K562 (cell line): Measurements from ENCODE around the gene RALGAPB. TPM values are rescaled to one million over a fixed set of nuclear protein-coding genes. Genes with fewer than 3 reads are reported as not detected.

Source experiments
- ATAC-seq: fragments of 200-7000 bp; cut with Tn5 transposase; 3 replicates; pipeline ENCODE4 v1.9.1; 2020; ENCODE audit warnings: moderate library complexity
- BruUV-seq: library from RNA; stranded (reverse); fragments of 400-500 nt; replicated peaks from 2 replicates; lab custom pipeline; 2021; lab: Mats Ljungman, UMichigan
- CTCF ChIA-PET: fragments of 300-600 bp; formaldehyde crosslinking; extraction: SDS; loops from one replicate; lab custom pipeline; 2021; ENCODE audit warnings: low intra/inter-chr PET ratio; lab: Yijun Ruan, JAX
- POLR2A ChIA-PET: fragments of 300-600, 350-650 bp; sonication (Branson Sonifier 250); formaldehyde crosslinking; extraction: SDS; loops from one replicate; lab custom pipeline; 2021; ENCODE audit warnings: antibody characterized with exemption, inconsistent platforms; lab: Yijun Ruan, JAX
- DNase-seq, 4 experiments: peaks; one replicate each; pipeline versions ENCODE4 v3.0.0 to v3.0.0-alpha.2; 2011 to 2018; ENCODE audit warnings: low spot score in 3 of 4, mixed read lengths in 3 of 4; ENCODE audit errors: extremely low read depth in 1 of 4
- FAIRE-seq: peaks from 2 replicates; lab custom pipeline; 2011; peaks lifted over from hg19 to GRCh38; lab: Jason Lieb, UNC
- H2AFZ ChIP-seq: 2 replicates; pipeline ENCODE4 v1.6.0; 2011; ENCODE audit warnings: low read depth, low read length, control low read depth, inconsistent platforms
- H3K27ac ChIP-seq: fragments of 200-600 bp; 3 replicates; pipeline ENCODE4 v1.8.0; 2011; ENCODE audit warnings: low read depth, mild to moderate bottlenecking, control low read depth, inconsistent platforms, low read length, moderate library complexity, mixed read lengths; ENCODE audit errors: extremely low read depth
- H3K27me3 ChIP-seq, 2 experiments: fragments of 300-600 bp in 1 of 2; 2 replicates in 1 of 2; 3 replicates in 1 of 2; pipeline versions ENCODE4 v1.6.0 to v1.8.0; 2011; ENCODE audit warnings: inconsistent platforms in 2 of 2, low read length in 2 of 2, mild to moderate bottlenecking in 1 of 2, mixed read lengths in 1 of 2, moderate library complexity in 1 of 2; ENCODE audit not compliant: control insufficient read depth in 2 of 2, insufficient read depth in 2 of 2
- H3K36me3 ChIP-seq: fragments of 300-600 bp; 3 replicates; pipeline ENCODE4 v1.8.0; 2011; ENCODE audit warnings: mild to moderate bottlenecking, low read length, inconsistent platforms; ENCODE audit not compliant: control insufficient read depth, insufficient read depth
- H3K4me1 ChIP-seq, 2 experiments: fragments of 200-600 bp in 1 of 2; replicated peaks in 1 of 2; 2 replicates in 1 of 2; 3 replicates in 1 of 2; pipeline versions ENCODE4 v1.5.1 to v1.8.0; 2011; ENCODE audit warnings: inconsistent platforms in 2 of 2, low read length in 2 of 2, mild to moderate bottlenecking in 1 of 2, mixed read lengths in 1 of 2, moderate library complexity in 1 of 2; ENCODE audit not compliant: control insufficient read depth in 2 of 2, insufficient read depth in 2 of 2
- H3K4me2 ChIP-seq: 2 replicates; pipeline ENCODE4 v1.6.1; 2011; ENCODE audit warnings: low read length, control low read depth, inconsistent platforms, mixed read lengths; ENCODE audit not compliant: insufficient read depth
- H3K4me3 ChIP-seq: fragments of 200-600 bp; sonication (generic), shearing (Covaris generic); 2 replicates; pipeline ENCODE4 v1.5.1; 2016; ENCODE audit warnings: control low read depth, inconsistent platforms
- H3K79me2 ChIP-seq: fragments of 200-600 bp; 3 replicates; pipeline ENCODE4 v1.8.0; 2011; ENCODE audit warnings: low read length, inconsistent platforms; ENCODE audit not compliant: control insufficient read depth, insufficient read depth
- H3K9ac ChIP-seq, 2 experiments: 2 replicates each; pipeline versions ENCODE4 v1.6.0 to v1.6.1; 2011; ENCODE audit warnings: low read depth in 2 of 2, low read length in 2 of 2, control low read depth in 1 of 2, inconsistent platforms in 1 of 2, mild to moderate bottlenecking in 1 of 2, mixed read lengths in 1 of 2; ENCODE audit not compliant: insufficient read depth in 1 of 2
- H3K9me1 ChIP-seq: one replicate; pipeline ENCODE4 v1.6.0; 2011; ENCODE audit warnings: inconsistent platforms, mild to moderate bottlenecking, low read length, moderate library complexity; ENCODE audit not compliant: control insufficient read depth, insufficient read depth
- H3K9me3 ChIP-seq: replicated peaks from 2 replicates; pipeline ENCODE4 v1.5.1; 2011; ENCODE audit warnings: low read depth, low read length, inconsistent platforms; ENCODE audit not compliant: control insufficient read depth, insufficient read depth
- H4K20me1 ChIP-seq: replicated peaks from 2 replicates; pipeline ENCODE4 v1.6.1; 2011; ENCODE audit warnings: low read length, inconsistent platforms, mixed read lengths; ENCODE audit not compliant: control insufficient read depth, insufficient read depth
- HNRNPLL ChIP-seq: fragments of 200-400 bp; formaldehyde crosslinking; IDR thresholded peaks from 2 replicates; pipeline ENCODE4 v1.6.1; 2017; ENCODE audit warnings: low read length, low read depth, mild to moderate bottlenecking; ENCODE audit not compliant: poor library complexity, severe bottlenecking
- NFIC ChIP-seq: fragments of 450-650 bp; IDR thresholded peaks from 2 replicates; pipeline ENCODE4 v1.6.1; 2017; ENCODE audit warnings: mild to moderate bottlenecking, inconsistent platforms
- RBBP5 ChIP-seq: fragments of 200-600 bp; sonication (generic); IDR thresholded peaks from 2 replicates; pipeline ENCODE4 v1.6.1; 2012; ENCODE audit warnings: borderline replicate concordance, mild to moderate bottlenecking, low read length, control low read depth, inconsistent platforms; ENCODE audit not compliant: insufficient read depth, poor library complexity, severe bottlenecking
- RNF2 ChIP-seq: sonication (generic); IDR thresholded peaks from 2 replicates; pipeline ENCODE4 v1.6.1; 2016
- ZNF696 ChIP-seq: fragments of 250-450 bp; sonication (Bioruptor Pico); conservative IDR thresholded peaks from 2 replicates; pipeline ENCODE4 v1.4.0; 2020; ENCODE audit warnings: mild to moderate bottlenecking, moderate library complexity
- WGBS: fragments of 100-300 bp; shearing (Covaris generic); methylation state at CpG from one replicate; pipeline ENCODE4 v1.1.6; 2016; ENCODE audit warnings: low coverage, mixed read lengths; ENCODE audit not compliant: insufficient coverage; ENCODE audit errors: missing lambda C conversion rate; 5-methylcytosine and 5-hydroxymethylcytosine counted together
- in situ Hi-C: fragments of 300-500 bp; cut with MboI; formaldehyde crosslinking; loops from 4 replicates; pipeline ENCODE4 v1.15.0; 2018; ENCODE audit warnings: inconsistent platforms, mixed read lengths
- intact Hi-C: fragments of 100-400 bp; cut with micrococcal nuclease; formaldehyde crosslinking; loops from 2 replicates; pipeline ENCODE4 v1.14.2; 2022
- polyA plus RNA-seq, 8 experiments: library from polyadenylated mRNA; depleted of rRNA in 4 of 8; stranded (reverse) in 5 of 8; unstranded in 3 of 8; fragments of >200 nt; fragmentation: Nextera tagmentation in 2 of 8; fragmentation: Illumina TruSeq in 1 of 8; extraction: Ambion mirVana in 2 of 8; extraction: Trizol in 1 of 8; gene quantifications; 2 replicates each; pipeline versions ENCODE4 v1.2.1 to v1.2.3, GENCODE V29; 2011 to 2014; ENCODE audit warnings: inconsistent platforms in 1 of 8, missing spikeins in 1 of 8
- total RNA-seq, 7 experiments: library from RNA; depleted of rRNA in 6 of 7; stranded (reverse); fragments of >200 nt in 6 of 7; fragmentation: Illumina TruSeq in 2 of 7; extraction: Trizol in 2 of 7; gene quantifications; 2 replicates each; pipeline versions ENCODE4 v1.2.1 to v1.2.3, GENCODE V29; 2011 to 2021; ENCODE audit warnings: low replicate concordance in 1 of 7

The RALGAPB gene
- total and polyA plus RNA-seq, 9 of the 15 experiments (the other 6 are each of a cell fraction or from before 2014, with no cell fraction given): 4.3 to 25.6 (median 13.6) TPM

DNA sequence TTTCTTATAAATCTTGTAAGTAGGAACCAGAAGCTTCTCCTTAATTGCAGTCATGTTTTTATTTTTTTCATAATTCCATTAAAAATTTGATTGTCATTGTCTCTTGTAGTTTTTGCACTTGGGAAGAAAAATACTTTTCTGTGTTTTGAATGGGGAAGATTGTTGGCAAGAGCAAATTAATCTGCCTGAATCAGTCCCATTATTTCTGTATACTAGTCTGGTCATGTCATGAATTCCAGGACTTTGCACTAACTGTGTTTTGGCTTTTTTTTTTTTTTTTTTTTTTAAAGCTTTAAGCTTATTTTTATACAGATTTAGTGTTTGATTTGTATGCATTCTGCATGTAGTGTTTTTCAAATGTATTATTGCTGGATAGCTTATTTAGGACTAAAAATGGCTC lies 47.6 kb downstream of the RALGAPB start:
- Histone ChIP-seq H3K4me1 (0 out of 5 replicates have a peak, but pooled peaks cover 0 to 3% of the 10 kb centered on the region in 2 experiments), H2AFZ (no peak overlapping the region), H3K79me2 (no peaks in the 10 kb centered on the region), H3K4me2 (no peak overlapping the region), H3K4me3 (no peak overlapping the region), H3K27me3 (no peaks in the 10 kb centered on the region), H3K9me3 (no peaks in the 10 kb centered on the region), H3K27ac (no peak overlapping the region), H3K9ac (no peak overlapping the region), H3K36me3 (peaks cover 52% of the 10 kb centered on the region), H4K20me1 (no peaks in the 10 kb centered on the region), H3K9me1 (no peaks in the 10 kb centered on the region)
- BruUV-seq: no TSS peak
- in situ Hi-C loops (no loop called here), intact Hi-C loops (no loop called here)
- TF ChIP-seq ZNF696: no peak
- DNase-seq (no peak), FAIRE-seq (no peak), ATAC-seq (no peak)
- ChIA-PET POLR2A (interaction anchor here (0.7 to 2.3 kb wide), 4 partner anchors 13 to 94 kb away, joined by 3 to 7 read pairs (median 4); no protein-coding TSS in a partner anchor), CTCF (no interaction called here)

DNA sequence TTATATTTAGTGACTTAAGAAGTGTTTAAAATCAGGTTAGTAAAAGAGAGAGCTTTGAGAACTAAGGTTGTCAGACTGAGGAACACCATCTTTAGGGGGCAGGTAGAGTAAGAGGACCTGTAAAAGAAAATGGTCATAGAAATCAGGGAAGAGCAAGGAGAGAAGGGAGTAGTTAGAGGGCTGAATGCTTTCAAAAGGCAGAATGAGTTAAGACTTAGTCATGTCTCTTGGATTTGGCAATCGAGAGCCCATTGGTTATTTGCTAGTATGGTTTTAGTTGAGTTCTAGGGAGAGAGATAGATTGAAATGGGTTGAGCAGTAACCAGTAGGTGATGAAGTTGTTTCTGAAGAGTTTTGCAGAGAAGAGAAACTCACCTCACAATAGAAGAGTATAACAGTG lies 51.1 kb downstream of the RALGAPB start:
- Histone ChIP-seq H3K9ac (no peak overlapping the region), H3K27me3 (no peaks in the 10 kb centered on the region), H3K9me1 (no peaks in the 10 kb centered on the region), H3K79me2 (no peaks in the 10 kb centered on the region), H3K4me1 (0 out of 5 replicates have a peak, but pooled peaks cover 0 to 3% of the 10 kb centered on the region in 2 experiments), H3K36me3 (peaks cover 48% of the 10 kb centered on the region), H4K20me1 (no peaks in the 10 kb centered on the region), H3K4me3 (no peak overlapping the region), H3K4me2 (no peak overlapping the region), H3K9me3 (no peaks in the 10 kb centered on the region), H2AFZ (no peak overlapping the region), H3K27ac (no peak overlapping the region)
- ATAC-seq (no peak), DNase-seq (no peak), FAIRE-seq (no peak)
- BruUV-seq: no TSS peak
- ChIA-PET CTCF (no interaction called here), POLR2A (interaction anchor here (0.9 kb wide), 1 partner anchor 30 kb away, joined by 3 read pairs; no protein-coding TSS in a partner anchor)
- TF ChIP-seq RBBP5: no peak
- TF ChIP-seq HNRNPLL: no peak
- no peak for TF ChIP-seq NFIC
- TF ChIP-seq RNF2: no peak
- in situ Hi-C loops (no loop called here), intact Hi-C loops (no loop called here)
- 71% methylated on average over 1 of the region's 1 CpG for WGBS
